Measurements from ENCODE around the gene PDE9A. TPM values are rescaled to one million over a fixed set of nuclear protein-coding genes. Genes with fewer than 3 reads are reported as not detected.

Gene PDE9A
- total and polyA plus RNA-seq, 2 donors (not counting 3 experiments of a cell fraction or from before 2014, with no cell fraction given), result 0.28 to 2.2 TPM

DNA sequence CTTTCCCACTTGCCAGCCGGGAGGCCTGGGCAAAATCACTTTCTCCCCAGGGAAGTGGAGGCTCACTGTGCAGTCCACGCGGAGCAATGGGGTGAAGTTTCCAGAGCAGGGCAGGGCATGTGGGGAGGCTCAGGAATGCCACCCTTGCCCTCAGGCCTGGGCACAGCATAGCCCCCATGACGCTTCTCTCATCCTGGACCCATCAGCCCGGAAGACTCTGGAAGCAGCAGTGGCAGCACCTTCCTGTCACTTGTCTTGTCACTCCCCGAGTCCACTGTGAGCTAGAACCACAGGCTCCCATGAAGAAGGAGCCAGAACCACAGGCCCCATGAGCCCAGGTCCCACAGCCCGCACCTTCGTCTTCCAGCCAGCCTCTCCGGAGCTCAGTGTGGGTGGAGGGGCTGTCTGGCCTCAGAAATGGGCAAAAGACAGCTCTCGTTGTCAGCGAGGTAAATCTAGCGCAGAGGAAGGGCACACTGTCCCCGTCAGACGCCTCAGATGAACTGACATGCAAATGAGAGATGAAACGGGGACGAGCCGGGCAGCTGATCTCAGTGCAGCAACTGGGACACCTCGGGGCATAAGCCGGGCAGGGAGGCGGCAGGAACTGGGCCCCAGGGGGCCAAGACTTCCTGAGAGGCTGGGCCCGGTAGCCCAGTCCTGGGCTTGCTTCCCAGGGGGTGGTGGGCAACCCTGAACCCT is 6.1 kb downstream of the PDE9A start:
- TF ChIP-seq JUN (IDR thresholded peaks at IDR 0.05; ENCODE audit: borderline replicate concordance, insufficient read depth, insufficient read length, low read depth) (no peak), POLR2AphosphoS5 (IDR thresholded peaks at IDR 0.05; ENCODE audit: insufficient read depth, low read depth, low read length) (no peak), EZH2 (IDR thresholded peaks at IDR 0.05; ENCODE audit: borderline replicate concordance, low read depth, low read length, severe bottlenecking) (no peak), MYC (IDR thresholded peaks at IDR 0.05; ENCODE audit: low read depth, low read length) (no peak), GATA2 (IDR thresholded peaks at IDR 0.05; ENCODE audit: insufficient read depth, insufficient read length, low read depth, low read length) (no peak), POLR2A (IDR thresholded peaks at IDR 0.05; ENCODE audit: low read depth, low read length) (no peak), FOS (IDR thresholded peaks at IDR 0.05; ENCODE audit: borderline replicate concordance, insufficient read depth, low read length) (no peak)
- TF ChIP-seq, protein P1, sequence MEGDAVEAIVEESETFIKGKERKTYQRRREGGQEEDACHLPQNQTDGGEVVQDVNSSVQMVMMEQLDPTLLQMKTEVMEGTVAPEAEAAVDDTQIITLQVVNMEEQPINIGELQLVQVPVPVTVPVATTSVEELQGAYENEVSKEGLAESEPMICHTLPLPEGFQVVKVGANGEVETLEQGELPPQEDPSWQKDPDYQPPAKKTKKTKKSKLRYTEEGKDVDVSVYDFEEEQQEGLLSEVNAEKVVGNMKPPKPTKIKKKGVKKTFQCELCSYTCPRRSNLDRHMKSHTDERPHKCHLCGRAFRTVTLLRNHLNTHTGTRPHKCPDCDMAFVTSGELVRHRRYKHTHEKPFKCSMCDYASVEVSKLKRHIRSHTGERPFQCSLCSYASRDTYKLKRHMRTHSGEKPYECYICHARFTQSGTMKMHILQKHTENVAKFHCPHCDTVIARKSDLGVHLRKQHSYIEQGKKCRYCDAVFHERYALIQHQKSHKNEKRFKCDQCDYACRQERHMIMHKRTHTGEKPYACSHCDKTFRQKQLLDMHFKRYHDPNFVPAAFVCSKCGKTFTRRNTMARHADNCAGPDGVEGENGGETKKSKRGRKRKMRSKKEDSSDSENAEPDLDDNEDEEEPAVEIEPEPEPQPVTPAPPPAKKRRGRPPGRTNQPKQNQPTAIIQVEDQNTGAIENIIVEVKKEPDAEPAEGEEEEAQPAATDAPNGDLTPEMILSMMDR (IDR thresholded peaks at IDR 0.05; ENCODE audit: extremely low read depth in 1 of 2, insufficient read depth in 1 of 2, low read depth in 1 of 2, low read length in 2 of 2), result no peak
- TF ChIP-seq, protein P2, sequence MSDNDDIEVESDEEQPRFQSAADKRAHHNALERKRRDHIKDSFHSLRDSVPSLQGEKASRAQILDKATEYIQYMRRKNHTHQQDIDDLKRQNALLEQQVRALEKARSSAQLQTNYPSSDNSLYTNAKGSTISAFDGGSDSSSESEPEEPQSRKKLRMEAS (IDR thresholded peaks at IDR 0.05; ENCODE audit: insufficient read depth, insufficient read length), result no peak
- Histone ChIP-seq H3K36me3 (ENCODE audit: control insufficient read depth in 2 of 2, extremely low read depth in 1 of 2, insufficient read depth in 2 of 2, low read length in 2 of 2) (no peaks in the 10 kb centered on the region), H3K9ac (replicated peaks; ENCODE audit: extremely low read depth, insufficient read depth, low read length) (no peak overlapping the region), H3K4me3 (replicated peaks in 1 of 3; ENCODE audit: insufficient read depth in 1 of 3, low read depth in 1 of 3, low read length in 3 of 3) (no peak overlapping the region), H3K27ac (ENCODE audit: insufficient read depth, low read depth, low read length) (no peak overlapping the region), H4K20me1 (replicated peaks; ENCODE audit: control insufficient read depth, extremely low read depth, insufficient read depth, low read length) (no peaks in the 10 kb centered on the region), H2AFZ (ENCODE audit: low read depth, low read length) (no peak overlapping the region), H3K4me1 (ENCODE audit: control insufficient read depth, extremely low read depth, insufficient read depth, low read length) (no peaks in the 10 kb centered on the region), H3K79me2 (ENCODE audit: control insufficient read depth, insufficient read depth, low read length) (no peaks in the 10 kb centered on the region), H3K9me1 (replicated peaks; ENCODE audit: control insufficient read depth, extremely low read depth, insufficient read depth, low read length) (no peaks in the 10 kb centered on the region), H3K4me2 (ENCODE audit: insufficient read depth, low read length) (no peak overlapping the region), H3K9me3 (replicated peaks; ENCODE audit: control insufficient read depth, insufficient read depth, low read length) (no peaks in the 10 kb centered on the region), H3K27me3 (ENCODE audit: control insufficient read depth in 2 of 2, insufficient read depth in 2 of 2, low read length in 2 of 2) (peaks cover 9 to 13% of the 10 kb centered on the region in 2 experiments)
- dilution Hi-C loops (cut with MboI; ENCODE audit: extremely low pct_ligation_motif_present, low sequenced_read_pairs) (no loop called here), intact Hi-C loops (cut with micrococcal nuclease) (no loop called here)
- no peak for FAIRE-seq
- no peak for DNase-seq (ENCODE audit: low read depth, low spot score)
- POLR2A ChIA-PET, result no interaction called here
- CTCF ChIA-PET, result interaction anchor here (0.8 to 1.1 kb wide), 2 partner anchors 18 to 158 kb away, joined by 3 read pairs; no protein-coding TSS in a partner anchor
- BruUV-seq (replicated peaks), result no TSS peak
